GM19238 (cell line): Measurements from ENCODE around the gene LCN12.

Experiments used
- DNase-seq: peaks from one replicate; pipeline ENCODE4 v3.0.0; 2011; ENCODE audit warnings: low spot score; ENCODE audit not compliant: insufficient read length

Gene LCN12, protein sequence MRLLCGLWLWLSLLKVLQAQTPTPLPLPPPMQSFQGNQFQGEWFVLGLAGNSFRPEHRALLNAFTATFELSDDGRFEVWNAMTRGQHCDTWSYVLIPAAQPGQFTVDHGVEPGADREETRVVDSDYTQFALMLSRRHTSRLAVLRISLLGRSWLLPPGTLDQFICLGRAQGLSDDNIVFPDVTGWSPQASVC

GRCh38 chr9:136951541-136952320, at the start of gene LCN12:
LCN12 (plus strand) TSS chr9:136952273; CDS start chr9:136952328, 55 bp downstream.
- DNase-seq: no peak

- no peak for DNase-seq
Observed at GRCh38 chr9:136903041-136903554, 49.0 kb upstream of the LCN12 start.

GRCh38 chr9:136906266-136906665, 45.8 kb upstream of the LCN12 start:
- DNase-seq: no peak

DNA sequence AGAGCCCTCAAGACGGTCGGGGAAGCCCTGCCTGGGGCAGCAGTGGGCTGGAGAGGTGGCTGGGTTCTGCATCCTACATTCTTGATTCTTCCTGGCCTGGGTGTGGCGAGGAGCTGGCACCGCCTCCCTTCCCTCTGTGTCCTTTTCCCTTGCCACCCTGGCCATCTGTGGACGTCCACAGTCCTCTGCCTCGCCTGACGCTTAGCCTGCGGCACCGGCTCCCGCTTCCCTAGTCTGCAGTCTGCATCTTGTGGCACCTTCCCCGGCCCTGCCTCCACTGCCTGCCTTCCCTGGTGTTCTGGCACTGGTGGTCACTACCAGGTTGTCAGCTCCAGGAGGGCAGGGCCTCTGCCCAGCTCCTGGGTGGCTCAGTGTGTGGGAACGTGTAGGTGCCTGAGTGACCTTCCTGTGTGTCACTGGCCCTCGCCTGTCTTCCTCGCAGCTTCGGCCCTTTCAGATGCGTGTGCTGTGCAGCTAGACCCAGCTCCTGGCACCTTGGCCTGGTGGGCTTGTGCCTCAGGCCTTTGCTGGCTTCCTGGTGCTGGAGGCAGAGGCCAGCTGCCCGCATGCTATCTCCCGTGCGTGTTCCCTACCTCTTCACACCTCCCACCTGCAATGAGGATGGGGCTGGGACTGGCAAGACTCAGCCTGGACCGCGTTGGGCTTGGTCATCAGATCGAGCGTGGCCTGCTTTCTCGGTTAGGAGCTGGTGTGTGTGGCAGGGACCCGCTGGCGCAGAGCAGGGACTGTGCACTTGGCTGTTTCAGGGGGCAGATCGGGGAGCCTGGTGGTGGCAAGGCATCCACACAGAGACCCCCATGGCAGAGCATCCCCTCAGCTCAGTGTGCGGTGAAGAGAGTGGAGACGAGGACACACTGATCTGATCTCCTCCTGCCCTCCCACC, 44.8 kb upstream of the LCN12 start:
- DNase-seq: no peak

- DNase-seq: no peak
Observed at GRCh38 chr9:136910197-136910900, 41.7 kb upstream of the LCN12 start.

- no peak for DNase-seq
Observed at GRCh38 chr9:136910901-136911245, 41.2 kb upstream of the LCN12 start.

DNA sequence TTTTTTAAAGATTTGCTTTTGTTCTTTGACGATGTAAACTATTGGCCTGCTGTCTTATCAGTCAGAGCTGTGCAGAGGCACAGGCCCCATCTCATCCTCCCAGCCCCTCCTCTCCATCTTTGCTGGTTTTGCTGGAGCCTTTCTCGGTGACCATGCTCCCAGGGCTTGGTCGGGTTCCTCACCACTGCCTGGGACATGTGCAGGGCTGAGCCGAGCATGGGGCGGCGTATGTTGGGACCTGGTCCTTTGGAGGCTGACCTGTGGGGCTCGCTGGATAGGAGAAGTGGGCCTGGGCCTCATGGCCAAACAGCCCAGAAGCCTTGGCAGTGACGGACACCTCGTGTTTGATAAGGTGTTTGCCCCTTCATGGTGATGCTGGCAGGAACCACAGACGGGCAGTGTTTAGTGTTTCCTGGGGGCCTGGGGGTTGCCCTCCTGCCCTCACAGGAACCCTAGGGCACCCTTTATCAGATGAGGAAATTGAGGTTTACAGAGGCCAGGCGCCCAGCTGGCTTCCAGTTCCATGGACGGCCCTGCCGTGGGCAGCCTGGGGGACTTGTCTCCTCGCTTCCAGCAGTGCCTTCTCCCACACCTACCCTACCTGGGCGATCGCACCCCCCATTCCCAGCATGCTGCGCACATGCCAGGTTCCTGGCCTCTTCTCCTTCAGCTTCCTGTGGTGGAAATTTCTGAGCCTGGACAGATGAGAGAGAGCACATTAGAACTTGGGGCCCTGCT, 38.2 kb upstream of the LCN12 start:
- no peak for DNase-seq

- no peak for DNase-seq
Observed at GRCh38 chr9:136915632-136916329, 36.3 kb upstream of the LCN12 start.

- DNase-seq: no peak
Observed at GRCh38 chr9:136916330-136917184, 35.5 kb upstream of the LCN12 start.

GRCh38 chr9:136917902-136918301, 34.2 kb upstream of the LCN12 start:
- DNase-seq: no peak

GRCh38 chr9:136920069-136920468, 32.0 kb upstream of the LCN12 start:
- DNase-seq: no peak

DNA sequence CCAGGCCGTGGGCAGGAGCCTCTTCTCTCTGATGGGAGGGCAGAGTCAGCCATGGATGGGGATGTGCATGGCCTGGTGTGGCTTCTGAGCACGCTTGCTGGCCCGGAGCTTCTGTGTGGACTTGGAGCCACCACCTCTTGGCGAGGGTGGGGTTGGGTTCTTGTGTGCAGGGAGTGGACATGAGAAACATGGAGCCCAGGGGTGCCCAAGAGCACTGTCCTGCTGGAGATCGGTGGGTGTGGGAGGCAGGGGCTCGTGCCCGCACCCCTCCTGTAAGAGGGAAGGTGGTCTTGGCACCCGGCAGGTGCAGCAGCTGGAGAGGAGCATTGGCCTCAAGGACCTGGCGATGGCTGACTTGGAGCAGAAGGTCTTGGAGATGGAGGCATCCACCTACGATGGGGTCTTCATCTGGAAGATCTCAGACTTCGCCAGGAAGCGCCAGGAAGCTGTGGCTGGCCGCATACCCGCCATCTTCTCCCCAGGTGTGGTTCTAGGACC, 31.3 kb upstream of the LCN12 start:
- no peak for DNase-seq

GRCh38 chr9:136921307-136921706, 30.8 kb upstream of the LCN12 start:
- DNase-seq: no peak

DNA sequence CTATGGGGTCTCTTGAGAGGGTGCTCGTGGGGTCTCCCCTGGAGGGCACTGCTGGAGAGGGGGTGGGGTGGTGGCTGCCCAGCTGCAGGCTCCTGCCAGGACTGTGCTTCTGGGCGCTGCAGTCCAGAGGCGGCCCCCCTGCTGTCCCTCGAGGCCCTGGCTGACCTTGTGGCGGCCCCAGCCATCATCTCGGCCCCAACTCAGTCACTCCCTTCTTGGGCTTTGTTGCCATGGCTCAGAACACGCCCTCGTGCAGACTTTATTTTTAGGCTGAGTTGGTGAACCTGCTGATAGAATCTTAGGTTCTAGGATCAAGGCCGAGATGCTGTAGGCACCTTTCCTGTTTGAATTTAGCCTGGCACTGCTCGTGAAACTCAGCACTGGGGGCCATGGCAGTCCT, 30.4 kb upstream of the LCN12 start:
- no peak for DNase-seq

- no peak for DNase-seq
Observed at GRCh38 chr9:136922540-136922939, 29.5 kb upstream of the LCN12 start.

DNA sequence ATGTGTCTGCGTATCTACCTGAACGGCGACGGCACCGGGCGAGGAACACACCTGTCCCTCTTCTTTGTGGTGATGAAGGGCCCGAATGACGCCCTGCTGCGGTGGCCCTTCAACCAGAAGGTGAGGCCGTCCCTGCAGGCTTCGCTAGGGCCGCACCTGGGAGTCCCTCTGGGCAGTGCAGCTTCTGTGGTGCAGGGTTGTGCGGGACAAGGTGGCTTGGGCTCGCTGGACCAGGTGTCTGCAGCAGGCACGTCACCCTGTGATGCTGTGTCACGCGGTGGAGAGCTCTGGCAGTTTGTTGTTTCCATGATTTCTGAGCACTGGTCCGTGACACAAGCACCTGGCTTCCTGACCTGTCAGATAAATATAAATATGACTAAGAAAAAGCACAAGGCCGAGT, 28.2 kb upstream of the LCN12 start:
- DNase-seq: no peak

- no peak for DNase-seq
Observed at GRCh38 chr9:136925414-136926153, 26.5 kb upstream of the LCN12 start.

- DNase-seq: no peak
Observed at GRCh38 chr9:136926154-136926704, 25.8 kb upstream of the LCN12 start.
